NCI-H2227 (cell line): ENCODE measurements around the gene SAMD4B.
"Not testable (repeated sequence)": the region's sequence is repeated elsewhere in the genome, so short reads cannot be mapped to it uniquely, and the experiment has no call there.

Experiments
- DNase-seq: peaks from one replicate; lab custom pipeline; 2025; ENCODE audit not compliant: unreplicated experiment; lab: John Stamatoyannopoulos, UW

SAMD4B gene

GRCh38 chr19:39333507-39333906 lies 8.7 kb upstream of the SAMD4B start:
- DNase-seq: no peak

- no peak for DNase-seq
Measured at GRCh38 chr19:39334444-39334976, 7.7 kb upstream of the SAMD4B start.

GRCh38 chr19:39335168-39335548 lies 7.1 kb upstream of the SAMD4B start:
- DNase-seq: peak; percentile 69

GRCh38 chr19:39336483-39336882 lies 5.7 kb upstream of the SAMD4B start:
- no peak for DNase-seq

GRCh38 chr19:39339674-39340073 lies 2.5 kb upstream of the SAMD4B start:
- DNase-seq: no peak

GRCh38 chr19:39340156-39340555 lies 2.1 kb upstream of the SAMD4B start:
- DNase-seq: not testable (repeated sequence)

- peak; percentile 90 for DNase-seq
Measured at GRCh38 chr19:39341129-39341718, 997 bp upstream of the SAMD4B start.

- peak; percentile 82 for DNase-seq
Measured at GRCh38 chr19:39342647-39343305, 555 bp downstream of the SAMD4B start.

GRCh38 chr19:39345956-39346355 lies 3.7 kb downstream of the SAMD4B start:
- no peak for DNase-seq

GRCh38 chr19:39347332-39348164 lies 5.3 kb downstream of the SAMD4B start:
- DNase-seq: no peak

GRCh38 chr19:39349326-39349725 lies 7.1 kb downstream of the SAMD4B start:
- no peak for DNase-seq

GRCh38 chr19:39350156-39350555 lies 7.9 kb downstream of the SAMD4B start:
- DNase-seq: no peak

GRCh38 chr19:39351537-39352064 lies 9.4 kb downstream of the SAMD4B start:
- DNase-seq: no peak

GRCh38 chr19:39352381-39353255 lies 10.4 kb downstream of the SAMD4B start:
- no peak for DNase-seq

GRCh38 chr19:39355253-39355652 lies 13.0 kb downstream of the SAMD4B start:
- no peak for DNase-seq

GRCh38 chr19:39356073-39356472 lies 13.9 kb downstream of the SAMD4B start:
- DNase-seq: no peak

GRCh38 chr19:39356647-39357046 lies 14.4 kb downstream of the SAMD4B start:
- no peak for DNase-seq

- DNase-seq: no peak
Measured at GRCh38 chr19:39359026-39359425, 16.8 kb downstream of the SAMD4B start.

- DNase-seq: no peak
Measured at GRCh38 chr19:39360599-39360998, 18.4 kb downstream of the SAMD4B start.
